HEK293 (cell line): ENCODE data around the gene CLCNKA.

ENCODE experiments used
- CTCF ChIA-PET: fragments of 350-600 bp; formaldehyde crosslinking; extraction: SDS; loops from one replicate; lab custom pipeline; 2021; ENCODE audit warnings: antibody characterized with exemption; lab: Yijun Ruan, JAX
- POLR2A ChIA-PET: fragments of 300-600 bp; formaldehyde crosslinking; extraction: SDS; loops from one replicate; lab custom pipeline; 2020; ENCODE audit warnings: antibody characterized with exemption, inconsistent platforms; lab: Yijun Ruan, JAX
- H3K27ac ChIP-seq: fragments of 200-500 bp; sonication (Bioruptor generic); 2 replicates; pipeline ENCODE4 v1.5.1; 2014; ENCODE audit warnings: low read depth, low read length, control low read depth, inconsistent platforms; ENCODE audit errors: extremely low read depth
- H3K36me3 ChIP-seq, 2 experiments: fragments of 200-500 bp in 1 of 2; sonication (Bioruptor generic) in 1 of 2; 1 replicate in 1 of 2; 2 replicates in 1 of 2; pipeline ENCODE4 v1.5.1; 2014 to 2017; ENCODE audit warnings: inconsistent platforms in 2 of 2, low read length in 2 of 2; ENCODE audit not compliant: control insufficient read depth in 2 of 2, insufficient read depth in 1 of 2
- H3K4me1 ChIP-seq: fragments of 200-500 bp; sonication (Bioruptor generic); 2 replicates; pipeline ENCODE4 v1.5.1; 2014; ENCODE audit warnings: mild to moderate bottlenecking, low read length, inconsistent platforms; ENCODE audit not compliant: control insufficient read depth, insufficient read depth
- H3K4me3 ChIP-seq: 2 replicates; pipeline ENCODE4 v1.5.1; 2011; ENCODE audit warnings: low read depth, mild to moderate bottlenecking, control low read depth, low read length, moderate library complexity
- H3K9me3 ChIP-seq: fragments of 200-500 bp; sonication (Bioruptor generic); 2 replicates; pipeline ENCODE4 v1.5.1; 2014; ENCODE audit warnings: low read depth, low read length, inconsistent platforms; ENCODE audit not compliant: control insufficient read depth, insufficient read depth
- GFI1B ChIP-seq: fragments of 450-650 bp; formaldehyde crosslinking; IDR thresholded peaks from 2 replicates; pipeline ENCODE4 v1.5.1; 2016; ENCODE audit warnings: missing biosample characterization, missing genetic modification characterization
- GLI2 ChIP-seq: fragments of 450-650 bp; formaldehyde crosslinking; IDR thresholded peaks from 2 replicates; pipeline ENCODE4; 2017; ENCODE audit warnings: missing biosample characterization, missing genetic modification characterization, low read depth, borderline replicate concordance
- KLF9 ChIP-seq: fragments of 450-650 bp; formaldehyde crosslinking; IDR thresholded peaks from 2 replicates; pipeline ENCODE4 v1.5.1; 2016; ENCODE audit warnings: missing biosample characterization, missing genetic modification characterization, low read depth
- PRDM10 ChIP-seq: fragments of 450-650 bp; formaldehyde crosslinking; IDR thresholded peaks from 2 replicates; pipeline ENCODE4 v1.5.1; 2016; ENCODE audit warnings: missing biosample characterization, missing genetic modification characterization
- SETDB1 ChIP-seq: IDR thresholded peaks from one replicate; pipeline ENCODE4 v1.6.1; 2017; ENCODE audit warnings: mild to moderate bottlenecking, low read length, moderate library complexity, mixed read lengths; ENCODE audit not compliant: insufficient read length
- SP3 ChIP-seq: fragments of 450-650 bp; formaldehyde crosslinking; IDR thresholded peaks from 2 replicates; pipeline ENCODE4 v1.5.1; 2016; ENCODE audit warnings: missing biosample characterization, missing genetic modification characterization
- YY1 ChIP-seq: fragments of 450-650 bp; formaldehyde crosslinking; IDR thresholded peaks from 2 replicates; pipeline ENCODE4 v1.5.1; 2018; ENCODE audit warnings: missing biosample characterization, missing genetic modification characterization
- YY2 ChIP-seq: fragments of 450-650 bp; formaldehyde crosslinking; IDR thresholded peaks from 2 replicates; pipeline ENCODE4 v1.5.1; 2016; ENCODE audit warnings: missing biosample characterization, missing genetic modification characterization
- ZNF19 ChIP-seq: fragments of 450-650 bp; formaldehyde crosslinking; IDR thresholded peaks from 2 replicates; pipeline ENCODE4; 2016; ENCODE audit warnings: missing biosample characterization, missing genetic modification characterization, low read depth
- ZNF335 ChIP-seq: fragments of 450-650 bp; formaldehyde crosslinking; conservative IDR thresholded peaks from 2 replicates; pipeline ENCODE4 v1.5.1; 2016; ENCODE audit warnings: missing biosample characterization, missing genetic modification characterization
- ZNF449 ChIP-seq: fragments of 450-650 bp; formaldehyde crosslinking; IDR thresholded peaks from 2 replicates; pipeline ENCODE4 v1.5.1; 2017; ENCODE audit warnings: missing biosample characterization, mild to moderate bottlenecking, missing genetic modification characterization, moderate library complexity
- ZNF473 ChIP-seq: fragments of 450-650 bp; formaldehyde crosslinking; IDR thresholded peaks from 2 replicates; pipeline ENCODE4 v1.5.1; 2017; ENCODE audit warnings: missing biosample characterization, missing genetic modification characterization
- ZNF48 ChIP-seq: fragments of 450-650 bp; formaldehyde crosslinking; IDR thresholded peaks from 2 replicates; pipeline ENCODE4 v1.5.1; 2016; ENCODE audit warnings: missing biosample characterization, missing genetic modification characterization
- ZNF530 ChIP-seq: fragments of 450-650 bp; formaldehyde crosslinking; IDR thresholded peaks from 2 replicates; pipeline ENCODE4 v1.5.1; 2016; ENCODE audit warnings: low read depth, missing biosample characterization, missing genetic modification characterization
- ZNF596 ChIP-seq: fragments of 450-650 bp; IDR thresholded peaks from 2 replicates; pipeline ENCODE4 v1.5.0; 2018; ENCODE audit warnings: missing biosample characterization, mild to moderate bottlenecking, missing genetic modification characterization, moderate library complexity
- ZNF645 ChIP-seq: fragments of 450-650 bp; formaldehyde crosslinking; IDR thresholded peaks from 2 replicates; pipeline ENCODE4; 2016; ENCODE audit warnings: missing biosample characterization, missing genetic modification characterization
- ZNF707 ChIP-seq: fragments of 450-650 bp; formaldehyde crosslinking; IDR thresholded peaks from 2 replicates; pipeline ENCODE4 v1.5.1; 2016; ENCODE audit warnings: missing biosample characterization, missing genetic modification characterization
- ZNF768 ChIP-seq: fragments of 450-650 bp; formaldehyde crosslinking; IDR thresholded peaks from 2 replicates; pipeline ENCODE4 v1.5.1; 2018; ENCODE audit warnings: missing biosample characterization, mild to moderate bottlenecking, missing genetic modification characterization
- ZNF843 ChIP-seq: fragments of 450-650 bp; formaldehyde crosslinking; IDR thresholded peaks from 2 replicates; pipeline ENCODE4 v1.5.1; 2016; ENCODE audit warnings: missing biosample characterization, missing genetic modification characterization
- TF ChIP-seq, protein P1 (sequence below): fragments of 450-650 bp; formaldehyde crosslinking; IDR thresholded peaks from 2 replicates; pipeline ENCODE4 v1.5.1; 2016; ENCODE audit warnings: missing biosample characterization, missing genetic modification characterization

Gene CLCNKA

GRCh38 chr1:16011936-16012589 is 9.8 kb upstream of the CLCNKA start:
- CTCF ChIA-PET: interaction anchor here (0.6 to 1.5 kb wide), 3 partner anchors 171 to 192 kb away, joined by 3 to 4 read pairs (median 3); no protein-coding TSS in a partner anchor
- POLR2A ChIA-PET: no interaction called here
- H3K4me3 ChIP-seq: no peak overlapping the region
- no peak for TF ChIP-seq ZNF473
- TF ChIP-seq, all 188 proteins: peak for 0
- no peaks in the 10 kb centered on the region for H3K9me3 ChIP-seq
- no peaks in the 10 kb centered on the region for H3K36me3 ChIP-seq
- H3K4me1 ChIP-seq: no peaks in the 10 kb centered on the region
- H3K27ac ChIP-seq: no peak overlapping the region

DNA sequence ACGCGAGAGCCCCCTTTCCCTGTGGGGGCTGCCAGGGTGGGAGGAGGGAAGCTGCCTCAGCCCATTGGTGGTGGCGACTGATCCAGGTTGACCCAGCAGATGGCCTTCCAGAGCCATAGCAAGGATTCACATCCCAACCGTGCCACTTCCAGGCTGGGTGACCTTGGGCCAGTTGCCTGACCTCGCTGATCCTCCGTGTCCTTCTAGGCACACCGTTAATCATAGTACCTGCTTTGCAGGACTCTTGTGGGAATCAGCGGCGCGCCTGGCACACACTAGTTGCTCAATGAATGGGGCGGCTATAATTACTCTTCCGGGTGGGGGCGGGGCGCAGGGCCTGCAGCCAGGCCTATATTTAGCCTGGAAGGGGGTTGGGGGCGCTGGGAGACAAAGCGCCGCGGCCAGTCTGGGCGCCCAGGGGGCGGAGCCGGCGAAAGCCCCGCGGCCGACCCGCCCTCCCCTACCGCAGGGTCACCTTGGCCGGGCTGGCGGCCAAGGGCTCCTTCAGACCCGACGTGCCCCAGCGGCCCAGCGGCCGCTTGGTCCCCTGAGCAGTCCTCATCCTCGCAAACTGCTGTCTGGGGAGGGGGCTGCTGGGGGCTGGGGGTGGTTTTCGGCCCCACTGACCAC is 9.1 kb upstream of the CLCNKA start:
- TF ChIP-seq ZNF48 (tag by site-specific recombination): no peak
- TF ChIP-seq GLI2 (tag by site-specific recombination): no peak
- TF ChIP-seq YY1 (tag by site-specific recombination): no peak
- no peak for TF ChIP-seq YY2
- TF ChIP-seq GFI1B (tag by site-specific recombination): no peak
- TF ChIP-seq SETDB1: no peak
- TF ChIP-seq ZNF843 (tag by site-specific recombination): no peak
- no peak for TF ChIP-seq ZNF19 (tag by site-specific recombination)
- TF ChIP-seq SP3 (tag by site-specific recombination): no peak
- TF ChIP-seq ZNF449: no peak
- TF ChIP-seq ZNF768: no peak
- TF ChIP-seq PRDM10: no peak
- no peak for TF ChIP-seq ZNF645 (tag by site-specific recombination)
- TF ChIP-seq, protein P1, sequence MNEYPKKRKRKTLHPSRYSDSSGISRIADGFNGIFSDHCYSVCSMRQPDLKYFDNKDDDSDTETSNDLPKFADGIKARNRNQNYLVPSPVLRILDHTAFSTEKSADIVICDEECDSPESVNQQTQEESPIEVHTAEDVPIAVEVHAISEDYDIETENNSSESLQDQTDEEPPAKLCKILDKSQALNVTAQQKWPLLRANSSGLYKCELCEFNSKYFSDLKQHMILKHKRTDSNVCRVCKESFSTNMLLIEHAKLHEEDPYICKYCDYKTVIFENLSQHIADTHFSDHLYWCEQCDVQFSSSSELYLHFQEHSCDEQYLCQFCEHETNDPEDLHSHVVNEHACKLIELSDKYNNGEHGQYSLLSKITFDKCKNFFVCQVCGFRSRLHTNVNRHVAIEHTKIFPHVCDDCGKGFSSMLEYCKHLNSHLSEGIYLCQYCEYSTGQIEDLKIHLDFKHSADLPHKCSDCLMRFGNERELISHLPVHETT (tag by site-specific recombination): no peak
- TF ChIP-seq ZNF707 (tag by site-specific recombination): no peak
- TF ChIP-seq ZNF596 (tag by site-specific recombination): no peak
- no peak for TF ChIP-seq ZNF335
- no peak for TF ChIP-seq KLF9
- TF ChIP-seq ZNF530 (tag by site-specific recombination): no peak
- H3K36me3 ChIP-seq: no peaks in the 10 kb centered on the region
- H3K4me1 ChIP-seq: no peaks in the 10 kb centered on the region
- no peak overlapping the region for H3K4me3 ChIP-seq
- no peak overlapping the region for H3K27ac ChIP-seq
- H3K9me3 ChIP-seq: no peaks in the 10 kb centered on the region
- CTCF ChIA-PET: interaction anchor here (0.6 to 1.5 kb wide), 2 partner anchors 171 to 191 kb away, joined by 3 to 4 read pairs; no protein-coding TSS in a partner anchor
- POLR2A ChIA-PET: no interaction called here
